Measurements from ENCODE around the gene PREX1. TPM values are rescaled to one million over a fixed set of nuclear protein-coding genes. Genes with fewer than 3 reads are reported as not detected.

Gene PREX1
- total RNA-seq, 1 experiment from 2014 or later: 9.5 TPM

DNA sequence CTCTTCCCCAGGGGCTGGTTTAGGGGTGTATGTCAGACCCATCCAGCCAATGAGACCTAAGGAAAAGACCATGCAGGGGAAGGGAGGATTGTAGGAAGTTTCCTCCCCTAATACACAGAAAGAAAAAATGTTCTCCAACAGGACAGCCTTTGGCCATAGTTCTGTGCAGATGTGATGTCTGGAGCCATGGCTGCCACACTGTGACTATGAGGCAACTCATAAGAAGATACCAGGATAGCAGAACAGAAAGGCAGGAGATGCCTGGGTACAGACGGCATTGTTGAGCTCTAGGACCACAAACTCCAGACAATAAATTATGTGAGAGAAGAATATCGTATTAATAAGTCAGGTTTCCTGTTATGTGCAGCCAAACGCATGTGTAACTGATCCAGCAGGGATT is 156.7 kb downstream of the PREX1 start:
- H3K36me3 Mint-ChIP-seq (ENCODE audit: insufficient read depth, unreplicated experiment): no peaks in the 10 kb centered on the region
- H3K4me3 Mint-ChIP-seq (ENCODE audit: unreplicated experiment): no peak overlapping the region
- BruUV-seq (replicated peaks): no TSS peak
- Histone ChIP-seq H3K4me3 (ENCODE audit: low read depth, low read length) (no peak overlapping the region), H3K27me3 (replicated peaks; ENCODE audit: control insufficient read depth, insufficient read depth, low read length) (0 out of 2 replicates have a peak, but pooled peaks cover 1% of the 10 kb centered on the region), H3K9me3 (no peaks in the 10 kb centered on the region), H3K36me3 (ENCODE audit: control insufficient read depth, insufficient read depth, low read length) (no peaks in the 10 kb centered on the region), H3K4me1 (no peaks in the 10 kb centered on the region)
- no peaks in the 10 kb centered on the region for H3K4me1 Mint-ChIP-seq (ENCODE audit: low read depth, unreplicated experiment)
- ChIA-PET CTCF (no interaction called here), POLR2A (no interaction called here)
- H3K27ac Mint-ChIP-seq (ENCODE audit: unreplicated experiment): no peak overlapping the region
- TF ChIP-seq CTCF (IDR thresholded peaks at IDR 0.05; ENCODE audit: insufficient read depth in 1 of 2, low read depth in 1 of 2, low read length in 1 of 2, severe bottlenecking in 1 of 2, unreplicated experiment in 1 of 2): no peak
- no peak for DNase-seq
- intact Hi-C loops (cut with micrococcal nuclease; ENCODE audit: unreplicated experiment): no loop called here
- H3K27me3 Mint-ChIP-seq (ENCODE audit: insufficient read depth, unreplicated experiment): peaks cover 21% of the 10 kb centered on the region
- no peaks in the 10 kb centered on the region for H3K9me3 Mint-ChIP-seq (ENCODE audit: unreplicated experiment)

- intact Hi-C loops (cut with micrococcal nuclease; ENCODE audit: unreplicated experiment): no loop called here
- Histone ChIP-seq H3K4me3 (ENCODE audit: low read depth, low read length) (no peak overlapping the region), H3K9me3 (peaks cover 7% of the 10 kb centered on the region; the same call in 1 of the 2 replicates), H3K27me3 (replicated peaks; ENCODE audit: control insufficient read depth, insufficient read depth, low read length) (0 out of 2 replicates have a peak, but pooled peaks cover 1% of the 10 kb centered on the region), H3K36me3 (ENCODE audit: control insufficient read depth, insufficient read depth, low read length) (no peaks in the 10 kb centered on the region), H3K4me1 (no peaks in the 10 kb centered on the region)
- BruUV-seq (replicated peaks): no TSS peak
- Mint-ChIP-seq H3K4me3 (ENCODE audit: unreplicated experiment) (no peak overlapping the region), H3K9me3 (ENCODE audit: unreplicated experiment) (no peaks in the 10 kb centered on the region), H3K27me3 (ENCODE audit: insufficient read depth, unreplicated experiment) (peaks cover 21% of the 10 kb centered on the region), H3K27ac (ENCODE audit: unreplicated experiment) (no peak overlapping the region), H3K36me3 (ENCODE audit: insufficient read depth, unreplicated experiment) (no peaks in the 10 kb centered on the region), H3K4me1 (ENCODE audit: low read depth, unreplicated experiment) (no peaks in the 10 kb centered on the region)
- ChIA-PET CTCF (no interaction called here), POLR2A (no interaction called here)
- DNase-seq: no peak
- no peak for TF ChIP-seq CTCF (IDR thresholded peaks at IDR 0.05; ENCODE audit: insufficient read depth in 1 of 2, low read depth in 1 of 2, low read length in 1 of 2, severe bottlenecking in 1 of 2, unreplicated experiment in 1 of 2)
Observed at GRCh38 chr20:48669946-48670605, 157.7 kb downstream of the PREX1 start.

GRCh38 chr20:48668451-48668946 is 159.3 kb downstream of the PREX1 start:
- no peak for DNase-seq
- intact Hi-C loops (cut with micrococcal nuclease; ENCODE audit: unreplicated experiment): no loop called here
- H3K27me3 ChIP-seq (replicated peaks; ENCODE audit: control insufficient read depth, insufficient read depth, low read length): 0 out of 2 replicates have a peak, but pooled peaks cover 1% of the 10 kb centered on the region
- no peaks in the 10 kb centered on the region for H3K4me1 ChIP-seq
- peaks cover 9% of the 10 kb centered on the region for H3K36me3 Mint-ChIP-seq (ENCODE audit: insufficient read depth, unreplicated experiment)
- H3K9me3 ChIP-seq: peaks cover 7% of the 10 kb centered on the region; the same call in 1 of the 2 replicates
- H3K27ac Mint-ChIP-seq (ENCODE audit: unreplicated experiment): no peak overlapping the region
- POLR2A ChIA-PET: no interaction called here
- no peaks in the 10 kb centered on the region for H3K36me3 ChIP-seq (ENCODE audit: control insufficient read depth, insufficient read depth, low read length)
- H3K9me3 Mint-ChIP-seq (ENCODE audit: unreplicated experiment): no peaks in the 10 kb centered on the region
- BruUV-seq (replicated peaks): no TSS peak
- peaks cover 21% of the 10 kb centered on the region for H3K27me3 Mint-ChIP-seq (ENCODE audit: insufficient read depth, unreplicated experiment)
- no peak overlapping the region for H3K4me3 ChIP-seq (ENCODE audit: low read depth, low read length)
- TF ChIP-seq CTCF (IDR thresholded peaks at IDR 0.05; ENCODE audit: insufficient read depth in 1 of 2, low read depth in 1 of 2, low read length in 1 of 2, severe bottlenecking in 1 of 2, unreplicated experiment in 1 of 2): no peak
- CTCF ChIA-PET: interaction anchor here (0.8 to 2.0 kb wide), 3 partner anchors 9 to 237 kb away, joined by 3 to 5 read pairs (median 4); no protein-coding TSS in a partner anchor
- H3K4me1 Mint-ChIP-seq (ENCODE audit: low read depth, unreplicated experiment): no peaks in the 10 kb centered on the region
- no peak overlapping the region for H3K4me3 Mint-ChIP-seq (ENCODE audit: unreplicated experiment)

Measured in Caco-2 (cell line).